GM23338 (cell line): Measurements from ENCODE around the gene PREP. TPM values are rescaled to one million over a fixed set of nuclear protein-coding genes. Genes with fewer than 3 reads are reported as not detected.
"Not testable (repeated sequence)": the region's sequence is repeated elsewhere in the genome, so short reads cannot be mapped to it uniquely, and the experiment has no call there.

Source experiments
- ATAC-seq: fragments of 200-7000 bp; cut with Tn5 transposase; 3 replicates; pipeline ENCODE4 v1.9.1; 2020
- DNase-seq: peaks from one replicate; pipeline ENCODE4 v3.0.0-alpha.2; 2015; ENCODE audit warnings: low spot score
- H2AFZ ChIP-seq: fragments of 200-600 bp; sonication (generic); 2 replicates; pipeline ENCODE4 v1.8.0; 2016; ENCODE audit warnings: antibody characterized with exemption, mild to moderate bottlenecking, moderate library complexity
- H3F3A ChIP-seq: fragments of 200-600 bp; sonication (generic); replicated peaks from 2 replicates; pipeline ENCODE4 v1.8.0; 2017; ENCODE audit warnings: antibody characterized with exemption, mixed run types, low read depth
- H3K27ac ChIP-seq: fragments of 200-600 bp; sonication (generic); 2 replicates; pipeline ENCODE4 v1.6.1; 2016; ENCODE audit warnings: low read depth
- H3K27me3 ChIP-seq: fragments of 200-600 bp; sonication (generic); 2 replicates; pipeline ENCODE4 v1.8.0; 2016; ENCODE audit warnings: mild to moderate bottlenecking, mixed run types, moderate library complexity; ENCODE audit not compliant: insufficient read depth
- H3K36me3 ChIP-seq: fragments of 200-600 bp; sonication (generic); 2 replicates; pipeline ENCODE4 v1.8.0; 2016; ENCODE audit warnings: mild to moderate bottlenecking; ENCODE audit not compliant: insufficient read depth
- H3K4me1 ChIP-seq: fragments of 200-600 bp; sonication (generic); 2 replicates; pipeline ENCODE4 v1.8.0; 2016; ENCODE audit warnings: mild to moderate bottlenecking, moderate library complexity; ENCODE audit not compliant: insufficient read depth
- H3K4me2 ChIP-seq: fragments of 200-600 bp; sonication (generic); 2 replicates; pipeline ENCODE4 v1.7.1; 2017; ENCODE audit warnings: mixed run types
- H3K4me3 ChIP-seq: fragments of 200-600 bp; sonication (generic); 2 replicates; pipeline ENCODE4 v1.6.1; 2016; ENCODE audit warnings: mixed run types
- H3K79me2 ChIP-seq: fragments of 200-600 bp; sonication (generic); replicated peaks from 2 replicates; pipeline ENCODE4 v1.8.0; 2017; ENCODE audit warnings: mild to moderate bottlenecking; ENCODE audit not compliant: insufficient read depth
- H3K9me2 ChIP-seq: fragments of 200-600 bp; sonication (generic); 2 replicates; pipeline ENCODE4 v1.8.0; 2017; ENCODE audit not compliant: insufficient read depth
- H4K20me1 ChIP-seq: fragments of 200-600 bp; sonication (generic); replicated peaks from 2 replicates; pipeline ENCODE4 v1.8.0; 2017; ENCODE audit warnings: mild to moderate bottlenecking; ENCODE audit not compliant: insufficient read depth
- H3K27ac Mint-ChIP-seq: 2 replicates; pipeline ENCODE4 v1.8.0; 2020; ENCODE audit warnings: inconsistent platforms, mild to moderate bottlenecking, moderate library complexity, mixed read lengths
- H3K27me3 Mint-ChIP-seq: 3 replicates; pipeline ENCODE4 v1.8.0; 2022; ENCODE audit warnings: low read depth, mild to moderate bottlenecking, moderate library complexity, mixed read lengths, inconsistent platforms; ENCODE audit not compliant: insufficient read depth, poor library complexity
- H3K36me3 Mint-ChIP-seq: 3 replicates; pipeline ENCODE4 v1.8.0; 2021; ENCODE audit warnings: low read depth, mild to moderate bottlenecking, inconsistent platforms, moderate library complexity, mixed read lengths
- H3K4me1 Mint-ChIP-seq: 3 replicates; pipeline ENCODE4 v1.8.0; 2020; ENCODE audit warnings: mild to moderate bottlenecking, inconsistent platforms, mixed read lengths
- H3K4me3 Mint-ChIP-seq: 3 replicates; pipeline ENCODE4 v1.8.0; 2021; ENCODE audit warnings: moderate library complexity, mild to moderate bottlenecking, inconsistent platforms, mixed read lengths
- H3K9me3 Mint-ChIP-seq: 3 replicates; pipeline ENCODE4 v1.8.0; 2020; ENCODE audit warnings: moderate library complexity, mild to moderate bottlenecking, inconsistent platforms, mixed read lengths
- polyA plus RNA-seq: library from polyadenylated mRNA; unstranded; fragments of >200 nt; fragmentation: Nextera tagmentation; extraction: Ambion mirVana; gene quantifications from 2 replicates; pipeline ENCODE4 v1.2.1, GENCODE V29; 2016
- total RNA-seq: library from RNA; depleted of rRNA; stranded (reverse); fragments of >200 nt; shearing (Covaris generic); gene quantifications from 2 replicates; pipeline ENCODE4 v1.2.3, GENCODE V29; 2014; rRNA removed
- TF ChIP-seq, protein P1 (sequence below): fragments of 250-450 bp; sonication (Bioruptor Pico); IDR thresholded peaks from 2 replicates; pipeline ENCODE4 v1.5.0; 2020; ENCODE audit warnings: mild to moderate bottlenecking, moderate library complexity

The PREP gene
- total and polyA plus RNA-seq, 2 experiments from 2014 or later: 28.5 to 52.7 TPM

DNA sequence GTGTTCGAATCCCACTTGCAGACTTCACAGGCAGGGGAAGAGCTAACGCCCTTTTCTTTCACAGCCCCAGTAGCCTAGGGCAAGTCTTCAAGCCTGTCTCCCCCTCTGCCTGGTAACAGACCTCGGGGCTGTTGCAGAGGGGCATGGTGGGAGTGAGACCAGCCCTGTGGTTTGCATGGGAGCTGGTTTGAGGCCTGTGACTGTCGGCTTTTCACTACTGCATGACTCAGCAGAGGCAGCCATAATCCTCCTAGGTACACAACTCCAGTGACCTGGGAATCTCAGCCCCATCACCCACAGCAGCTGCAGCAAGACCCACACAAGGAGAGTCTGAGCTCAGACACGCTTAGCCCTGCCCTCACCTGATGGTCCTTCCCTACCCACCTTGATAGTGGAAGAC, 167.7 kb downstream of the PREP start:
- Histone ChIP-seq H3K4me1 (no peaks in the 10 kb centered on the region), H3K27me3 (no peaks in the 10 kb centered on the region), H3K79me2 (no peaks in the 10 kb centered on the region), H3K4me3 (no peak overlapping the region), H3K9me2 (peaks cover 7% of the 10 kb centered on the region; the same call in 1 of the 2 replicates), H3K4me2 (no peak overlapping the region), H3F3A (no peaks in the 10 kb centered on the region), H3K27ac (no peak overlapping the region), H4K20me1 (no peaks in the 10 kb centered on the region), H2AFZ (no peak overlapping the region; the same call in 1 of the 2 replicates), H3K36me3 (no peaks in the 10 kb centered on the region)
- Mint-ChIP-seq H3K9me3 (peaks cover 27% of the 10 kb centered on the region), H3K27ac (no peak overlapping the region; the same call in 1 of the 2 replicates), H3K27me3 (no peaks in the 10 kb centered on the region), H3K36me3 (no peaks in the 10 kb centered on the region; the same call in 1 of the 3 replicates), H3K4me1 (no peaks in the 10 kb centered on the region), H3K4me3 (no peak overlapping the region)
- no peak for DNase-seq
- ATAC-seq: no peak
- TF ChIP-seq, protein P1, sequence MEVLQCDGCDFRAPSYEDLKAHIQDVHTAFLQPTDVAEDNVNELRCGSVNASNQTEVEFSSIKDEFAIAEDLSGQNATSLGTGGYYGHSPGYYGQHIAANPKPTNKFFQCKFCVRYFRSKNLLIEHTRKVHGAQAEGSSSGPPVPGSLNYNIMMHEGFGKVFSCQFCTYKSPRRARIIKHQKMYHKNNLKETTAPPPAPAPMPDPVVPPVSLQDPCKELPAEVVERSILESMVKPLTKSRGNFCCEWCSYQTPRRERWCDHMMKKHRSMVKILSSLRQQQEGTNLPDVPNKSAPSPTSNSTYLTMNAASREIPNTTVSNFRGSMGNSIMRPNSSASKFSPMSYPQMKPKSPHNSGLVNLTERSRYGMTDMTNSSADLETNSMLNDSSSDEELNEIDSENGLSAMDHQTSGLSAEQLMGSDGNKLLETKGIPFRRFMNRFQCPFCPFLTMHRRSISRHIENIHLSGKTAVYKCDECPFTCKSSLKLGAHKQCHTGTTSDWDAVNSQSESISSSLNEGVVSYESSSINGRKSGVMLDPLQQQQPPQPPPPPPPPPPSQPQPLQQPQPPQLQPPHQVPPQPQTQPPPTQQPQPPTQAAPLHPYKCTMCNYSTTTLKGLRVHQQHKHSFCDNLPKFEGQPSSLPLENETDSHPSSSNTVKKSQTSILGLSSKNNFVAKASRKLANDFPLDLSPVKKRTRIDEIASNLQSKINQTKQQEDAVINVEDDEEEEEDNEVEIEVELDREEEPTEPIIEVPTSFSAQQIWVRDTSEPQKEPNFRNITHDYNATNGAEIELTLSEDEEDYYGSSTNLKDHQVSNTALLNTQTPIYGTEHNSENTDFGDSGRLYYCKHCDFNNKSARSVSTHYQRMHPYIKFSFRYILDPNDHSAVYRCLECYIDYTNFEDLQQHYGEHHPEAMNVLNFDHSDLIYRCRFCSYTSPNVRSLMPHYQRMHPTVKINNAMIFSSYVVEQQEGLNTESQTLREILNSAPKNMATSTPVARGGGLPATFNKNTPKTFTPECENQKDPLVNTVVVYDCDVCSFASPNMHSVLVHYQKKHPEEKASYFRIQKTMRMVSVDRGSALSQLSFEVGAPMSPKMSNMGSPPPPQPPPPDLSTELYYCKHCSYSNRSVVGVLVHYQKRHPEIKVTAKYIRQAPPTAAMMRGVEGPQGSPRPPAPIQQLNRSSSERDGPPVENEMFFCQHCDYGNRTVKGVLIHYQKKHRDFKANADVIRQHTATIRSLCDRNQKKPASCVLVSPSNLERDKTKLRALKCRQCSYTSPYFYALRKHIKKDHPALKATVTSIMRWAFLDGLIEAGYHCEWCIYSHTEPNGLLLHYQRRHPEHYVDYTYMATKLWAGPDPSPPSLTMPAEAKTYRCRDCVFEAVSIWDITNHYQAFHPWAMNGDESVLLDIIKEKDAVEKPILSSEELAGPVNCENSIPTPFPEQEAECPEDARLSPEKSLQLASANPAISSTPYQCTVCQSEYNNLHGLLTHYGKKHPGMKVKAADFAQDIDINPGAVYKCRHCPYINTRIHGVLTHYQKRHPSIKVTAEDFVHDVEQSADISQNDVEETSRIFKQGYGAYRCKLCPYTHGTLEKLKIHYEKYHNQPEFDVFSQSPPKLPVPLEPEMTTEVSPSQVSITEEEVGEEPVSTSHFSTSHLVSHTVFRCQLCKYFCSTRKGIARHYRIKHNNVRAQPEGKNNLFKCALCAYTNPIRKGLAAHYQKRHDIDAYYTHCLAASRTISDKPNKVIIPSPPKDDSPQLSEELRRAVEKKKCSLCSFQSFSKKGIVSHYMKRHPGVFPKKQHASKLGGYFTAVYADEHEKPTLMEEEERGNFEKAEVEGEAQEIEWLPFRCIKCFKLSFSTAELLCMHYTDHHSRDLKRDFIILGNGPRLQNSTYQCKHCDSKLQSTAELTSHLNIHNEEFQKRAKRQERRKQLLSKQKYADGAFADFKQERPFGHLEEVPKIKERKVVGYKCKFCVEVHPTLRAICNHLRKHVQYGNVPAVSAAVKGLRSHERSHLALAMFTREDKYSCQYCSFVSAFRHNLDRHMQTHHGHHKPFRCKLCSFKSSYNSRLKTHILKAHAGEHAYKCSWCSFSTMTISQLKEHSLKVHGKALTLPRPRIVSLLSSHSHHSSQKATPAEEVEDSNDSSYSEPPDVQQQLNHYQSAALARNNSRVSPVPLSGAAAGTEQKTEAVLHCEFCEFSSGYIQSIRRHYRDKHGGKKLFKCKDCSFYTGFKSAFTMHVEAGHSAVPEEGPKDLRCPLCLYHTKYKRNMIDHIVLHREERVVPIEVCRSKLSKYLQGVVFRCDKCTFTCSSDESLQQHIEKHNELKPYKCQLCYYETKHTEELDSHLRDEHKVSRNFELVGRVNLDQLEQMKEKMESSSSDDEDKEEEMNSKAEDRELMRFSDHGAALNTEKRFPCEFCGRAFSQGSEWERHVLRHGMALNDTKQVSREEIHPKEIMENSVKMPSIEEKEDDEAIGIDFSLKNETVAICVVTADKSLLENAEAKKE: no peak

- peaks cover 24% of the 10 kb centered on the region for H3K9me3 Mint-ChIP-seq
- H3K4me2 ChIP-seq, H3K27me3 ChIP-seq: not testable (repeated sequence)
These were observed 171.1 kb downstream of the PREP start for GRCh38 chr6:105231771-105232170.

More at GRCh38 chr6:105231771-105232170, 171.1 kb downstream of the PREP start:
- H3F3A ChIP-seq, H3K4me3 Mint-ChIP-seq, H3K27me3 Mint-ChIP-seq, H2AFZ ChIP-seq, H3K27ac Mint-ChIP-seq, H3K9me2 ChIP-seq, H3K36me3 ChIP-seq, H3K36me3 Mint-ChIP-seq, H4K20me1 ChIP-seq, H3K4me1 Mint-ChIP-seq, ATAC-seq, H3K27ac ChIP-seq, DNase-seq, H3K4me3 ChIP-seq, H3K79me2 ChIP-seq, H3K4me1 ChIP-seq: not testable (repeated sequence)

Other genes starting within 250 kb of the PREP start
- 5.1 TPM in 2 replicates for gene POPDC3, start 223.1 kb downstream of the PREP start, total RNA-seq
- gene POPDC3, start 223.1 kb downstream of the PREP start, polyA plus RNA-seq: 5.7 and 6.9 TPM in 2 replicates